HG03175 (cell line): ENCODE results near the gene POLH.
A peak's percentile ranks its signal among the peaks of the same experiment; 100 is the strongest.
"Not testable (repeated sequence)": the region's sequence is repeated elsewhere in the genome, so short reads cannot be mapped to it uniquely, and the experiment has no call there.

Experiments used
- ATAC-seq: cut with Tn5 transposase; IDR thresholded peaks from one replicate; pipeline ENCODE4 v1.9.1; 2021; ENCODE audit warnings: mild to moderate bottlenecking, moderate library complexity; ENCODE audit not compliant: unreplicated experiment

Gene POLH

DNA sequence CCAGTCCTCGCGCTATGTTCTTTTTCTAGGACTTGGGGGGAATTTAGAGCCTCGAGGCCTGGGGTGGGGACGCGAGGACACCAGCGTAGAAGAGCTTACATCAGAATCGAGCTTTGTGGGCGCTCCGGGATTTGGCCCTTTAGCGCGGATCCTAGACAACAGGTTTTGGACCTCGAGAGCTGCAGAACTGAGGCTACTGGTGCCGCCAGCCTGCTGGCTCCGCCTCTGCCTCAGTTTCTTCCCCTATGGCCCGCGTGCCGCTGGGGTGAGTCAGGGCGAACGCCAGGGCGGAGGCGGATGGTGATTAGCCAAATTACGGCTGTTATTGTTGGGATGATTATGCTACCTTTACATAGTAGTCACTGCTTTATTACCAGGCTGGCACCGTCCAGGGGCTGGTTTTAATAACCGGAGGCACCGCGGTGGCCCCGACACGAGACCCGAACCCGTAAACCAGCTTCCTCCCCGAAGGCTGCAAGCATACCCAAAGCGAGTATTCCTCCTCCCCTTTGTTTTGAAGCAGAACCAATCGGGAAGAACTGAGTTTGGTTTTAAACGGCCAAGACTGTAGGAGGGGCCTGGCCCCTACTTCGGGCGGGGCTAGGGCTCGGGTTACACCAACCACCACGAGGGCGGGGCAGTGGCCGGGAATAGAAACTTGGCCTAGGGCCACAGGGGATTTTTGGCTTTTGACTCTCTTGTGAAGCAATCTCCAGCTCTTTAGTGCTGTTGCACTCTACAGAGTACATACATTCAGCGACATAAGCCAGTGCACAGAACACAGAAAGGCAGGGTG is 53.7 kb downstream of the POLH start:
- ATAC-seq, result peak; percentile 67

DNA sequence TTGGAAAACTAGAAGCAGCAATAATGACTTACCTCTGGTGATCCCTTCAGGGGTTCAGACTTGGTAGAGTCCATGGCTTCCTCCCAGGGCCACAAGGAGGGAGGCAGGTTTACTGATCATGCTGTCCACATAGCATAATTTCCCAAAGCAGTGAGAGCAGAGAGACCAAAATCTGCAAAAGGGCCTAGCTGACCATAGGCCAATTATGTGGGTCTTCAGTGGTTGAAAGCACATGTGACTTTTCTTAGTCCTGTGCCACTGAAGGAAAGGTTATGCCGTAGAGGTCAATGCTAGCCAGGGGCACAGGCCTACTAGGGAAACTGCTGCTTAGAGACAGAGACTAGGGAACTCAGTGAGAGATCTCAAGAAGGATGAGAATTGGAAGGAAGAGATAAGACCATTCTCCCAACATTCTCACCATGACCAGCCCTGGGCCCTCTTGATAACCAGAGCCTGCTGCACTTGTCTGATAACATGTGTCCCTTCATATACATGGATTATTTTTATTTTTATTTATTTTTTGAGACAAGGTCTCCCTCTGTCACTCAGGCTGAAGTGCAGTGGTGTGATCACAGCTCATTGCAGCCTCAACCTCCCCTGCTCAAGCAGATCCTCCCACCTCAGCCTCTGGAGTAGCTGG is 55.1 kb downstream of the POLH start:
- ATAC-seq, result no peak

DNA sequence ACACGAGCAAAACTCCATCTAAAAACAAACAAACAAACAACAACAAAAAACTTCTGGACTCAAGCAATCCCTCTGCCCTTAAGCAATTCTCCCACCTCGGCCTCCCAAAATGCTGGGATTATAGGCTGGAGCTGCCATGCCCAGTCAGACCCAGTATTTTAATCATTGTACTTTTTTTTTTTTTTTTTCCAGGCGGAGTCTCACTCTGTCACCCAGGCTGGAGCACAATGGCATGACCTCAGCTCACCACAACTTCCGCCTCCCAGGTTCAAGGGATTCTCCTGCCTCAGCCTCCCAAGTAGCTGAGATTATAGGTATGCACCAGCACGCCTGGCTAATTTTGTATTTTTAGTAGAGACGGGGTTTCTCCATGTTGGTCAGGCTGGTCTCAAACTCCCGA is 57.0 kb downstream of the POLH start:
- not testable (repeated sequence) for ATAC-seq

DNA sequence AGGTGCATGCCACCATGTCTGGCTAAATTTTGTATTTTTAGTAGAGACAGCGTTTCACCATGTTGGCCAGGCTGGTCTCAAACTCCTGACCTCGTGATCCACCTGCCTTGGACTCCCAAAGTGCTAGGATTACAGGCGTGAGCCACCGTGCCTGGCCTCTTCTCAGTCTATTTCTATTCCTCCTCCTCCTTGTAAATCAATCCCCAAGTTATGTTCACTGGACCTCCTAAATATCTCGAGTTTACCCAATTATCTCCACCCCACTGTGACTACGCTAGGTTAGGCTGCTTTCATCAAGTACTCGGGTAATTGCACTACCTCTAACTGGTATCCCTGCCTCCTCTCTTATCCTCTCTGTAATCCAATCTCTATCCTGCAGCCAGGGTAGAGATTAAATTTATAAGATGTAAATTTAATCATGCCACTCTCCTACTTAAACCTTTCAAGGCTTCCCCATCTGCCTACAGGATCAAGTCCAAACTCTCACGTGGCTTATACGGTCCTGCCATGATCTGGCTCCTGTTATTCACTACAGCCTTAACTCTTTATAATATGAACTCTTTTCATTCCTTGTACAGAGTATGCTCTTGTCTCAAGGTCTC is 58.8 kb downstream of the POLH start:
- no peak for ATAC-seq

DNA sequence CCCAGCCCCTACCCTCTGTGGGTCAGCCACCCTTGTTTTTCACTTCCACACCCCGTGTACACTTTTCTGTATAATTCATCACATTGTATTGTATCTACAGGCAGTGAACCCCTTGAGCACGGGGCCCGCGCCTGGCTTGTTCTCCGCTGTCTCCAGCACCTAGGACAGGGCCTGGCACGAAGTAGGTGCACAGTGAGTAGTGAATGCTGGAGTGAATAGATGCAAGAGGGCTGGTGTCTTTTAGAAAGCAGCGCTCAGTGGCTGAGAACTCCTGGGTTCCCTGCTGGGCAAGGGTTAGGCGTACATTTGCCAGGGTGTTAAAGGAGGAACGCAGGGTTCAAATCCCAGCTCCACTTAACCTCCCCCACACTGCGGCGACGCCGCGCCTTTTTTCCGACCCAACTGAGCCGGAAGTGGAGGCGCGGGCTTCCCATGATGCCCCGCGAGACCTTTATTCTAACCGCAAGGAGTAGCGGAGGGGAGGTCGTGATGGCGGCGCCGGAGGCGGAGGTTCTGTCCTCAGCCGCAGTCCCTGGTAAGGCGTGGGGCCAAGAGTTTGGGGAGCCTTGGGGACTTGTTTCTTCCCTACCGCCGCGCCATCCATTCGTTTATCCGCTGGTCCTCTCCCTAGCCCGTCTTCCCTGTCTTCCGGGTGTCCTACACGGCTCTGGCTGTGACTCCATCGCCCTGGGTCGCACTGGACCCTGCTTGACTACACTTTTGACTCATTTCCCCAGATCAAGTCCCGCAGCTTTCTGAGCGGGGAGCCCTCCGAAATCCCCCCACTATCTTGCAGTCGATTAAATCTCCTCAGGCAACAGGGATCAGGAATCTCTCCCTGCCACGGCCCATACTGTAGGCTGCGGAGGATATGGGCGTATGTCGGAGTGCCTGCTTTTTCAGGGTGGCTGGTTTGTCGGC is 59.7 kb downstream of the POLH start, which contains the start of gene MAD2L1BP:
Gene MAD2L1BP, plus strand, starts transcription at position 454 of the 921 bp plus-strand sequence. Its CDS starts 36 bp downstream, at position 490.
- ATAC-seq, result peak; percentile 85

DNA sequence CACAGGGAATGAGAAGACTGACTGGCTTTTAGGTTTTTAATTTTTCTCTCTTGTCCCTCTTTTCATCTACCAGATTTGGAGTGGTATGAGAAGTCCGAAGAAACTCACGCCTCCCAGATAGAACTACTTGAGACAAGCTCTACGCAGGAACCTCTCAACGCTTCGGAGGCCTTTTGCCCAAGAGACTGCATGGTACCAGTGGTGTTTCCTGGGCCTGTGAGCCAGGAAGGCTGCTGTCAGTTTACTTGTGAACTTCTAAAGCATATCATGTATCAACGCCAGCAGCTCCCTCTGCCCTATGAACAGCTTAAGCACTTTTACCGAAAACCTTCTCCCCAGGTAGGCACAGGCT is 60.3 kb downstream of the POLH start:
- peak; percentile 6 for ATAC-seq

DNA sequence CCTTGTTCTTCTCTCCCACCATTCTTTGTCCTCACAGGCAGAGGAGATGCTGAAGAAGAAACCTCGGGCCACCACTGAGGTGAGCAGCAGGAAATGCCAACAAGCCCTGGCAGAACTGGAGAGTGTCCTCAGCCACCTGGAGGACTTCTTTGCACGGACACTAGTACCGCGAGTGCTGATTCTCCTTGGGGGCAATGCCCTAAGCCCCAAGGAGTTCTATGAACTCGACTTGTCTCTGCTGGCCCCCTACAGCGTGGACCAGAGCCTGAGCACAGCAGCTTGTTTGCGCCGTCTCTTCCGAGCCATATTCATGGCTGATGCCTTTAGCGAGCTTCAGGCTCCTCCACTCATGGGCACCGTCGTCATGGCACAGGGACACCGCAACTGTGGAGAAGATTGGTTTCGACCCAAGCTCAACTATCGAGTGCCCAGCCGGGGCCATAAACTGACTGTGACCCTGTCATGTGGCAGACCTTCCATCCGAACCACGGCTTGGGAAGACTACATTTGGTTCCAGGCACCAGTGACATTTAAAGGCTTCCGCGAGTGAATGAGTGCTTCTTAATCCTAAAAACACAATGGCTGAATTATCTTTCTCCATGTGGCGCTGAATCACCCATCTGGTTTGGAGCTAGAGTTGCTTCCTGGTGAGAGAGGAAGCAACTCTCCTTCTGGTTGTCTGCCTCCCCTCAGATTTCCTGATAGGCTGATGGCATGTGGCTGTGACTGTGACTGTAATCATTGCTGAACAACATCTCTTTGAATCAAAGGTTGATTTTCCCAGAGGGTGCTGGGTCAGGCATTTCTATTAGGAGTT is 64.2 kb downstream of the POLH start:
- no peak for ATAC-seq

DNA sequence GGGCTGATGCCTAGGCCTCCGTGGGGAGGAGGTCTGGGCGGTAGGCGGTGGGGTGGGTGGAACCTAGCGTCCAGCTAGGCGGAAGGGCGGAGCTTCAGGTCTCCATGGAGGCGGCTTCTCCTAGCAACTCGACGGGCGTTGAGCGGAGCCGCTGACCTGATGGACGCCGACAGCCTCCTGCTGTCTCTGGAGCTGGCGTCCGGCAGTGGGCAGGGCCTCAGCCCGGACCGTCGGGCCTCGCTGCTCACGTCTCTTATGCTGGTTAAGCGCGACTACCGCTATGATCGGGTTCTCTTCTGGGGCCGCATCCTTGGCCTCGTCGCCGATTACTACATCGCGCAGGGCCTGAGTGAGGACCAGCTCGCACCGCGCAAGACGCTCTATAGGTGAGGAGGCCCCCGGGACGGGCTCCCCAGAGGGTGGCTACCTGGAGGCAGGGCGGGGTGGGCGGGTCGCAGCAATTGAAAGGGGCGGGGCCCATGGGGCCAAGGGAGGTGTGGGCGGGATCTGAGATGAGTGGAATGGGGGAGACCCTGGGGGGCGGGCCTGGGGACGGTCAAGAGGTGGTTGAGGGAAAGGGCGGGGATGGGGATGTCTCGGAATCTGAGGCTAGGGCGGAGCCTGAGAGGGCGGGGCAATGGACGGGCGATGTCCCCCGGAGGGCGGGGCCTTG is 69.1 kb downstream of the POLH start, which contains the start of gene RSPH9:
Gene RSPH9, plus strand, starts transcription at position 97 of the 673 bp plus-strand sequence. Its CDS starts 63 bp downstream, at position 160.
- ATAC-seq, result peak; percentile 60

DNA sequence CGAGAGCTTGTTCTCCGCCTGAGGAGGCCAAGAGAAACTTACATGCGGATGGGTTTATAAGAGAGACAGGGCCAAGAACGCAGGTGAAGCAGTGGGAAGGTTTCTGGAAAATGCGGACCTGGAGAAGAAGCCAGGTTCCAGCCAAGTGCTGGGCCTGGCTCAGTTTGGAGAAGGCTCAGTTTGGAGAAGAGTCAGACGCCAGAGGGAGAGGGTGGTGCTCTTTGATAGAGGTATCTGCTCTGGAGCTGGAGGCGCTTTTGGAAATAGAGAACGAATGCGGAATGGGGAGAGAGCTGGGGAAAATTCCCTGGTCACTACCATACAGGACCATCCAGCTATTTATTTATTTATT is 69.6 kb downstream of the POLH start:
- no peak for ATAC-seq

DNA sequence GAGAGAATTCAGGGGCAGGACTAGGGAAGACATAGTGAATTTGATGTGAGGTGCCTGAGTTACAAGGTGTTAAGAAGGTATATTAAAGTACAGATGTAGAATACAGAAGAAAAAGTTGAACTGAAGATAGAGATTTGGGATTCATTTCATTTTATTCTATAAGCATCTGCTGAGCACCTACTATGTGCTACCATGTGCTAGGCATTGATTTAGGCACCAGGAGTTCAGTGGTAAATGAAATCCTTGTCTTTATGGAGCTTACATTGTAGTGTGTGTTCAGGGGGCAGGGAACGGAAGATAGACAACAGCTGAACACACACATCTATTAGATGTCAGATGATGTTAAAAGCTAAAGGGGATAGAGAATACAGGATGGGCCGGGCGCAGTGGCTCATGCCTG is 71.6 kb downstream of the POLH start:
- ATAC-seq, result no peak

DNA sequence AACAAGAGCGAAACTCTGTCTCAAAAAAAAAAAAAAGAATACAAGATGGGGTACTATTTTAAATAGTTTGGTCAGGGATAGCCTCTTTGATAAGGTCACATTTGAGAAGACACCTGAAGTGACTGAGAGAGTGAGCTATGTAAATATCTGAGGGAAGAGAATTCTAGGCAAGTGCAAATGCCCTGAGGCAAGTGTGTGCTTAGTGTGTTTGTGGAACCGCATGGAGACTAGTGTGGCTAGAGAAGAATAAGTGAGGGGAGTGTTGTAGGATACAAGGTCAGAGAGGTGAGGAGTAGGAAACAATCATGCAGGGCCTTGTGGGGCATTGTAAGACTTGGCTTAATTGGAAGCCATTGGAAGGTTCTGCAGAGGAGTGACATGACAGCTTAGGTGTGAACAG is 72.3 kb downstream of the POLH start:
- ATAC-seq, result no peak

DNA sequence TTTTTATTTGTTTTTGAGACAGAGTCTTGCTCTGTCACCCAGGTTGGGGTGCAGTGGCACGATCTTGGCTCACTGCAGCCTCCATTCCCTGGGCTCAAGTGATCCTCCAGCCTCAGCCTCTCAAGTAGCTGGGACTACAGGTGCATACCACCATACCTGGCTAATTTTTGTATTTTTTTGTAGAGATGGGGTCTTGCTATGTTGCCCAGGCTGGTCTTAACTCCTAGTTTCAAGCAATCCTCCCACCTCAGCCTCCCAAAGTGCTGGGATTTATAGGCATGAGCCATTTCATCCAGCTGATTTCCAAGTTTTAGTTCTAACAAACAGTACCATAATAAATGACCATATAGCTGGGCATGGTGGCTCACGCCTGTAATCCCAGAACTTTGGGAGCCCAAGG is 76.8 kb downstream of the POLH start:
- ATAC-seq, result not testable (repeated sequence)

DNA sequence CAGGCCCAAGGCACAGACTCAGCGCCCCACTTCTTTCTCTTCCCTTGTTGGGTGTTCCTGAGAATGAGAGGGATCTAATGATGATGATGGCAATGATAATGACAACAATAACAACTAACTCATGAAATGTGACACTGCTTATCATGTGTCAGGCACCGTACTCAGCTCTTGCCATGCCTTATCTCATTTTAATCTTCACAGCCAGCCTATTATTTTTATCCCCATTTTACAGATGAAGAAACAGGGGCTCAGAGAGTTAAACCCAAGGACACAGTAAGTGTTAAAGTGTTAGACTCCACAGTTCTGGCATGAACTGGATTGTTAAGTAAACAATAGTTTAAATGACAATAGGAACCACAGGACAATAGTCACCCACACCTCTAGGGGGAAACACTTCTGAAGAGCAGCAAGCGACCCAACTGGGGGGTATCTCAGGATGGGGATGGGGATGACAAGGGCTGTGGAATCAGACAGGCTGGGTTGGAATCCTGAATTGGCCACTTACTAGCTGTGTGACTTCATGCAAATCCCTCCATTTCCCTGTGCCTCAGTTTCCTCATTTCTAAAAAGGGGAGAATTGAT is 81.3 kb downstream of the POLH start:
- no peak for ATAC-seq

DNA sequence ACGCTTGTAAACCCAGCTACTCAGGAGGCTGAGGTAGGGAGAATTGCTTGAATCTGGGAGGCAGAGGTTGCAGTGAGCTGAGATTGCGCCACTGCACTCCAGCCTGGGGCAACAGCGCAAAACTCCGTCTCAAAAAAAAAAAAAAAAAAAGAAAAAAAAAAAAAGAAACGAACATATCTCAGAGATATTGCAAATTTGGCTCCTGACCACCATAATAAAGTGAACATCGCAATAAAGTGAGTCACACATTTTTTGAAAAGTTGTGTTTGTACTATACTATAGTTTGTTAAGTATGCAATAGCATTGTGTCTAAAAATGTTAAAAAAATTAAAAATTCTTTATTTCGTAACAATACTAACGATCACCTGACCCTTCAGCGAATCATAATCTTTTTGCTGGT is 82.2 kb downstream of the POLH start:
- no peak for ATAC-seq

DNA sequence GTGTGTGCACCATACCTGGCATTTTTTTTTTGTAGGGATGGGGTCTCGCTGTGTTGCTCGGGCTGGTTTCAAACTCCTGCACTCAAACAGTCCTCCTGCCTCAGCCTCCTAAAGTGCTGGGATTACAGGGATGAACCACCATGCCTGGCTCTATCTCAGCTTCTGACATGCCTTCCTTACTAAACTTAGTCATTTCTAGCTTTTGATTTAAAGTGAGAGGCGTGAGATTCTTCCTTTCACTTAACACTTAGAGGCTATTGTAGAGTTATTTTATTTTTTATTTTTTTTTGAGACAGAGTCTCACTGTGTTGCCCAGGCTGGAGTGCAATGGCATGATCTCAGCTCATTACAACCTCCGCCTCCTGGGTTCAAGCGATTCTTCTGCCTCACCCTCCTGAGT is 87.0 kb downstream of the POLH start:
- ATAC-seq, result not testable (repeated sequence)
